CD4-positive, alpha-beta T cell treated with Interleukin-15 for 4 hours (primary cell): ENCODE data around the gene SYCN.

Experiments used
- DNase-seq: peaks from one replicate; pipeline ENCODE4 v3.0.0-alpha.2; 2020; ENCODE audit warnings: low spot score

The SYCN gene

DNA sequence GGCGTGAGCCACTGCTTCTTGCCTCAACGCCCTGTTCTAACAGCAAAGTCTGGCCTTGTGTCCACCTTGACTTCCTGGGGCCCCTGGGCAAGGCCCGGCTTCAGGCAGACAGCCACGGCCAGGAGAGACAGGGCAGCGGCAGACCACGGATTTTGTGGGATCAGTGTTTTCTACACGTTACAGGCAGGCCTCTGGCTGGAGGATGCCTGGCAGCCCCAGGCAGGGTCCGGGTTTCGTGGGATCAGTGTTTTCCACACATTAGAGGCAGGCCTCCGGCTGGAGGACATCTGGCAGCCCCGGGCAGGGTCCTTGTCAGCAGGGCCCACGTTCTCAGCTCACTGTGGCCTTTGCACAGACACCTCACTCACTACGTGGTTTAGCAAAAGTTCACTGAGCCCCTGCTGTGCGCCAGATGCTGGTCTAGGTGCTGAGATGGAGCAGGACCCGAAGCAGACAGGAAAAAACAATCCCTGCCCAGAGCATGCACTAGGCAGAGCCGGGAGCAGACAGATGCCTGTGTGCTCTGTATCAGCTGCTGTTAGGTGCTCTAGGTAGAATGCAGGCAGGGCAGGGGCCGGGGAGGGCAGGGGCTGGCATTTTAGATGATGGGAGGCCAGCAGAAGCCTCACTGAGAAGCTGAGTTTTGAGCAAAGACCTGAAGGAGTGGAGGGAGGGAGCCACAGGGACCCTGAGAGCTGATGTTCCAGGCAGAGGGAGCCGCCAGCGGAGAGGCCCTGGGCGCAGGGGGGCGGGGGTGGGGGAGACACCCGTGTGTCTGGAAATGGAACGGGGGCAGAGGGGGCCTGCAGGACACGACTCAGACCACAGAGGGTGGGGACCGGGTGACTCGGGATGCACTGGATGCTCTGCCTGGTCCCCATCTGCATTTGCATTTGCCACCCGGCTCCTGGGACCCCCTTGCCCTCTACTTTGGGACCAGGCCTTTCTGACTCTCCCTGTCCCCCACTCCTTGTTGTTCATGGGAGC, 32.3 kb downstream of the SYCN start:
- no peak for DNase-seq

DNA sequence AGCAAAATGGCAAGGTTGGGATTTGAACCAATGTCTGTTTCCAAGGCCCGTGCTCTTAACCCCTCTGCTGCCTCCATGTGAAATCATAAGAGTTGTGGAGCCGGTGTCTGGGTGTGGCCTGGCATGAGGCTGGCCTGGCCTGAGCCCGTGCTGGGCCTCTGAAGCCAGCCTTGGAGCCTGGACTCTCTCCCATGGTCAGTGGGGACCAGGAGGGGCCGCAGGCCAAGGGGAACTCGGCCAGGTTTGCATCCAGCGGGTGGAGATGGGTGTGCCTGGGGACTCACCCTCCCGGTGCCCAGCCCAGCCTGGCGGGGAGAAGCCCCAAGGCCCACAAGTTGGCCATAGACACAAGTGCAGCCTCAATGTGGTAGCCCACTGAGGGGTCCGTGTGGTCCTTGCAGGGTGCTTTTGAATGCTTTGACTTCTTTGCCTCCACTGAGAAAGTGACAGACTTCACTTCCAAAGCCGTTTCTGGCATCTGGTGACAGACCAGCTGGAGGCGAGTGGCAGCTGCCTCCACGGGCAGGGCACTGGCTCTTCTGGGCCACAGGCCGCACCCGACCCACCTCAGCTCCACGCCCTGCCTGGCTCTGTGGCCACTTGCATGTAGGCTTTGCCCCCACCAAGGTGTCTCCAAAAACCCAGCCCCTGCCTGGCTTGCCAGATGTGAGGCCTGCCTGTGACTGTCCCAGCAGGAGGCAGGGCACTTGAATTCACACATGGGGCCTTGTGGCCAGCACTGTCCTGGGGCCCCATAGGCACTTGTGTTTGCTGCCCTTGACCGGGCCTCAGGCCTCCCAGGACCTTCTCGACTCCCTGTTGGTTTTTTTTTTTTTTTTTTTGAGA, 33.5 kb downstream of the SYCN start:
- DNase-seq: no peak

DNA sequence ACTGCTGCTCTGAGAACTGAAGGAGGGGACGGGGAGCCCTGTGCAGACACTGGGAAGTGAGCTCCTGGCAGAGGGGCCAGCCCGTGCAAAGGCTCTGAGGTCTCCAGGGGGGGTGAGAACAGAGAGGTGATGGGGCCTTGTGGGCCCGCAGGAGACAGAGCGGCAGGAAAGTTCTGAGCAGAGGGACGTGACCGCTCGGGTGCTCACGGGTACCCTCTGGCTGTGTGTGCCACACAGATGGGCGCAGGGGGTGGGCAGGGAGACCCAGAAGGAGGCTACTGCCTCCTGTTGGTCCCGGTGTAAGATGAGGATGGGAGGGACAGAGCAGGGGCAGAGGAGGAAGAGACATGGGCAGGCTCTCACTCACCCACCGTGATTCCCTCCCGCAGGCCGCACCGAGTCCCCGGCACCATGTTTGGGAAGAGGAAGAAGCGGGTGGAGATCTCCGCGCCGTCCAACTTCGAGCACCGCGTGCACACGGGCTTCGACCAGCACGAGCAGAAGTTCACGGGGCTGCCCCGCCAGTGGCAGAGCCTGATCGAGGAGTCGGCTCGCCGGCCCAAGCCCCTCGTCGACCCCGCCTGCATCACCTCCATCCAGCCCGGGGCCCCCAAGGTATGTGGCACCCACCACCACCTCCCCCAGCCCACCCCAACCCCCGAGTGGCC, 34.8 kb downstream of the SYCN start:
- DNase-seq: no peak

DNA sequence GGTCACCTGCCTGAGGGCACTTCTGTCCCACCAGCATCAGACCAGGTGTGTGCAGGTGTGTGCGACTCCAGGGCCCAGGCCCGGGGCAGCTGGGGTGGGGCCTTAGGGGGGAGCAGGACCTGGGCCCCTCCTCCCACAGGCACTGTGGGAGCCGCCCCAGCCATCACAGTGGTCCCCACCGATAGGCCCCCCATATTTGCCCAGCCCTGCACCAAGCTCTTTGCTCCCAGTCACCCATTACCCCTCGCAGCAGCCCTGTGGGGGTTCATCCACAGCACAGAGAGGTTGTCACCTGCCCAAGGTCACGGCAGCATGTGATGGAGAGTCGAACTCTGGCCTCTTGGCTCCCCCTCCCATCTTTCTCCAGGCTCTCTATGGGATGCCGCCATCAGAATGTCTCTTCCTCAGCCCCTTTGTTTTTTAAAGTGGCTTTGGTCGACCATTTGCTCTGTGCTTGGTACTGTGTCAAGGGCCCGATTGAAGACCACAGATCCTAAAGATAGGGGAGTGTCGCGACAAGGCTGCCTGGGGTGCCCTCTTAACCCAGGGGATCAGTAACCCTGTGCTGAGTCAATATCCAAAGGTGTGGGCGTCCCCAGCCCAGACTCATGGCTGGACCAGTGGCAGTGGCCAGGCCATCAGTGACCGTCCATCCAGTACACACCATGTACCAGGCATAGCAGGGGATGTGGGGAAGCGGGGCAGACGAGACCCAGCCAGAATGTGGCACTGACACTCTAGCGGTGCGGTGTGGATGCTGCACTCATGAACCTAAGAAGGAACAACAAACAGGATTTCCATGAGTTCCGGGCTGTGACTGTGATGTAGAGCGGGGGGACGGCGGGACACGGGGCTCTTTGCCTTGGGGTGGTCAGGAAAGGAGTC, 35.6 kb downstream of the SYCN start:
- no peak for DNase-seq

DNA sequence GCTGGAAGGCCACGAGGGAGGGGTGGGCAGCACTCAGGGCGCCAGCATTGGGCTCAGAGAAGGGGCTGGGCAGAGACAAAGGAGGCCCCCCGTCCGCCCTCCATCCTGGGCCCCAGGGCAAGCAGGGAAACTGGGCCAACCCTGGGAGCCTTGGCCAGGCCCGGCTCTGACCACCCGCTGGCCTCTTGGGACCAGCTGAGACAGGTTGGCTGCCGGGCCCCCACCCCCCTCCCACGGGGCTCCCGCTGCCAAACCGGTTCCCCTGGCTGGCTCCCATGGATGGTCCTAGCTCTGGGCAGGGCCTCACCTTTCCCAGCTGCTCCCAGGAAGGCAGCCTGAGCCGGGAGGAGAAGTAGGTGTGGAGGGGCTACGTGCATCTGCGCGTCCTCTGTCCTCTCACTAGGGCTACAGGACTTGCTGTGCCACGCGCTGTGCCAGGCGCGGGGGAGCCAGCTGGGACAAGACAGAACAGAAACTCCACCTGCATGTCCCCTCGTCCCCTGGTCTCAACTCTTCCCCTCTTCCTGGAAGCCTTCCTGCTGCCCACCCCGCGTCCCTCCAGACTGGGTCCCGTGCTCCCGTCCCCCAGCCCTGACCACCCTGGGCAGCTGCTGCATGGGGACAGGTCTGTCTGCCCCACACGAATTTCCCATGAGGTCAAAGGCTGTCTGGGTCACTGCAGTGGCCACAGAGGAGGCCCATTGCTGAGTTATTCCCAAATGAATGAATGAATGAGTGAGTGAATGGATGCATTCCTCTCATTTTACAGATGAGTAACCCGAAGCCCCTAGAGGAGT, 36.4 kb downstream of the SYCN start:
- DNase-seq: no peak

DNA sequence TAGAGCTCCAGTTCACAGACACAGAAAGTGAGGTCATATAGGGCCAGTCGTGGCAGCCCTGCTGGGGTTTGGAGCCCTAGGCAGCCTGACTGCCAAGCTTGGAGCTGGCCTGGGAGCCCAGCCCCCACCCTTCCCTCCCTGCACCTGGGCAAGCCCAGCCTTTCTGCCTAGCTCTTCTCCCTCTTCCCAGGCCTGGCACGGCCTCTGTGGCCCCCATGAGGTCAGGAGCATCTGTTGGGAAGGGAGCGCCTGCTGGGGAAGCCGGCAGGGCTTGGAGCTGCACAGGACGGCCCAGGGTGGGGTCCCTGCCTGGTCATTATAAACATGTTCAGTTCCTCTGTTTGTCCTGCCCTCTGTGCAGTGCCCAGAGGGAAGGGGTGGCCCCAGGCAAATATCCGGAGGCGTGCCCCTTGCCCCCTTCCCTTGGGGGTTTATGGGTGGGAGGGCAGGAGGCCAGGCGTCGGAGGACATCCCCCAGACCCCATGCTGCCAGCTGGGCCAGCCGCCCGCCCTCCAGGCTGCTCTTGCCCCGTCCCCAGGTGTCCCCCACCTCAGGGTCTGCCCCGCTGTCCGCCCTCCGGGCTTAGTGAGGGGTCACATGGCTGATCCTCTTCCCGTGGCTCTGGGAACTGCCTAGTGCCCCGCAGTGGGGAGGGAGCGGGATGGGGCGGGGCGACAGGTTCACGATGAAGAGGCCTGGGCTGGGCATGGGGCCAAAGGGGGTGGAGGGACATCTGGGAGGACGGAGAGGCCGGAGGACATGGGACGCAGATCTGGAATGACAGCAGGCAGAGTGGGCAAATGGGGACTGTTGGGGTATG, 37.3 kb downstream of the SYCN start:
- DNase-seq: no peak

DNA sequence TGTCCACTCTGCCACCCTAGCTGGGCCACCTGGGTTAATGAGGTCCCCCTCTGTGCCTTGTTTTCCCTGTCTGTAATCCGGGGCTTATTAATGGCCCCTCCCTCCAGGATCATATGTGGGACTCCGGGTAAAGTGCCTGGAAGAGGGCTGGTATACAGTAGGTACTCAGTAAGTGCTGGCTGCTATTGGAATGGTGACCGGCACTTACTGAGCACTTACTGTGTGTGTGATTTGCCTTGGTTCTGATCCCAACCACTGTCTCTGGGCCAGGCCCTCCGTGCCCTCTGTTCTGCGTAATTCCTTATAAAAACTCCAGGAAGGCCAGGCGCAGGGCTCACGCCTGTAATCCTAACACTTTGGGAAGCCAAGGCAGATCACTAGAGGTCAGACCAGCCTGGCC, 38.2 kb downstream of the SYCN start:
- DNase-seq: no peak

DNA sequence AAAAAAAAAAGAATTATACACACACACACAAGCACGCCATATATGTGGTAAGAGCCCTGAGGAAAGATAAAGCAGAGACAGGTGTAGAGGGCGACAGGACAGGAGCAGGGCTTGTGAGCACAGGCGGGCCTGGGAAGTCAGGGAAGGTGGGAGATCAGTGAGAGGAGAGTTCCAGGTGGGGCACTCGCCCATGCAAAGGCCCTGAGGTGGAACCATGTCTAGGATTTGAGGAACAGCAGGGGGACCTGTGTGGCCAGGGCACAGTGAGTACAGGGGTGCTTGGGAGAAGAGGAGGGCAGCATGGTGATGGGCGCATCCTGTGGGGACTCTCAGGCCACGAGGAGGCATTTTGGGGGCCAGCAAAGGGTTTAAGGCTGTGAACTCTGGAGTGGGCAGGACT, 39.8 kb downstream of the SYCN start:
- no peak for DNase-seq

DNA sequence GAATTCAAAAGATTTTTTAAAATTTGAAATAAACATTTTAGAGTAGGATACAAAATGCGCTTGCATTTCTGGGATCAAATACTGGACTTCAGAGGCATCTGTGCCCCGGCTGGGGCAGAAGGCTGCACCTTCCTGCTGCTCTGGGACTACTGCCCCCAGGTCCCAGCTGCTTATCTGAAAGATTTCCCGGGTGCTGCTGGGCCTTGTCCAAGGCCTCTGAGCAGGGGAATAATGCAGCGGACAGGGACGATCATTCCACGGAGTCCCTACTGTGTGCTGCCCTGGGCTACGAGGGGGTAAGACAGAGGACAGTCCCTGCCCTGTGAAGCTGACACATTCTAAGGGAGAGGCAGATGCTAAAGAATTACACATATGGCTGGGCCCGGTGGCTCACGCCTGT, 40.4 kb downstream of the SYCN start:
- no peak for DNase-seq

DNA sequence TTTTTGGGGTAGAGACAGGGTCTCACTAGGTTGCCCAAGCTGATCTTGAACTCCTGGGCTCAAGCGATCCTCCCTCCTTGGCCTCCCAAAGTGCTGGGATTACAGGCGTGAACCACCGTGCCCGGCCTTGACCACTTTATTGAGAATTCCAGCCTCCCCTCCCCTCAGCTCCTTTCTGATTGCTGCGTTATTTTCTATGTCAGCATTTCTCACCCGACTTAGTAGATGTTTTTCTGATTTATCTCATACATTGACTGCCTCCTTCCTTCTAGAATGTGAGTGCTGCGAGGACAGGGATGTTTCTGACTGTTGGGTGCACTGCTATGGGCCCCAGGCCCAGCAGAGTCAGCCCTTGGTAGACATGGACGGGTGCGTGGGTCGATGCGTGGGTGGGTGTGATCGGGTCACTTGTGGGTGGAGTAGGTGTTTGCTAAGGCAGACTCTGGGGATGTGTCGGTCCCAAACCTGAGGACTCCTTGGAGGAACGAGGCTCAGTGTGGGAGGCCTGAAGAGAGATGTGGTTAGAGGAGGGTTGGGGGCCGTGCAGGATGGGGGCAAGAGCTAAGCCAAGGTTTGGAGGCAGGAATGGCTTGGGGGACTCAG, 41.5 kb downstream of the SYCN start:
- no peak for DNase-seq

DNA sequence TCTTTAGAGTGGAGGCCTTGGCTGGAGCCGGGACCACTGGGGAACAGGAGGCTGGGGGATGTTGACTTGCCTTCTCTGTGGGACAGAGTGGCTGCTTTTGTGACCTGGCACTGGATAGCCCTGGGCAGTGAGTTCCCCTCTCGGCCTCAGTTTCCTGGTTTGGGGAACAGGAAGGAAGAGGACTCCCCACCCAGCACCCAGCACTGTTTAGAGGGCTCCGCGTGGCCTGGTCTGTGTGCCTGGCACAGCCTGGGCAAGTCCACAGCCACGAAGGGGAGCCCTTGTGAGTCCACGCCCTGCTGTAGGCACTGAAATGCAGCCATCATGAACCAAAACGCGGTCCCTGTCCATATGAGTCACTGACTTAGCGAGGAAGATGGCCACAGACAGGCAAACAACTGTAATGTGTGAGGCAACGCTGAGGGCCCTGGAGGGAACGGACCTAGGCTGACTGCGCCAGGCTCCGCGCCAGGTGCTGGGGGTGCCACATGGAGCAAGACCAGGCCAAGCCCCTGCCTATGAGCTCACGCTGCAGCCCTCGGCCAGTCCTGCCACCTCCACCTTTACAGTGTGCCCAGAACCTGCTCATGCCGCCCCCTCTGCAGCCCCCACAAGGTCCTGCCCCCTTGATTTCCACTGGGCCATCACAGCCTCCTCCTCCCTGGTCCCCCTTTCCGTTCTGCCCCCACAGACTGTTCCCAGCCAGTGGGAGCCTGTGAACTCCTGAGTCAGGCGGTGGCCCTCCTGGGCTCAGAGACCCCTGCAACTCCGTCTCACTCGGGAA, 43.0 kb downstream of the SYCN start:
- DNase-seq: no peak

DNA sequence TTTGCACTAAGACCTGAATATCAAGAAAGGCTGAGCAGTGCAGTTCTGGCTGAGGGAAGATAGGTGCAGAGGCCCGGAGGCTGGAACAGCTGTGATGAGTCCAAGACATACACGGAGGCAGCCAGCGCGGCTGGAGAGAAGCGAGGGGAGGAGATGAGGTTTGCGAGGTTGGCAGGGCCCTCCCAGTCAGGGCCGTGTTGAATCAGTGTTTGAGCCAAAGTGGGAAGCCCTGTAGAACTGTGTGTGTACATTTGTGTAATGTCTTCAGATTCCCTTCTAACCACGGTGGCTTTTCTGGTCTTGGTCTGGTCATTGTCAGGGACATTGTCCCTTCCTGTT, 43.6 kb downstream of the SYCN start:
- DNase-seq: no peak

DNA sequence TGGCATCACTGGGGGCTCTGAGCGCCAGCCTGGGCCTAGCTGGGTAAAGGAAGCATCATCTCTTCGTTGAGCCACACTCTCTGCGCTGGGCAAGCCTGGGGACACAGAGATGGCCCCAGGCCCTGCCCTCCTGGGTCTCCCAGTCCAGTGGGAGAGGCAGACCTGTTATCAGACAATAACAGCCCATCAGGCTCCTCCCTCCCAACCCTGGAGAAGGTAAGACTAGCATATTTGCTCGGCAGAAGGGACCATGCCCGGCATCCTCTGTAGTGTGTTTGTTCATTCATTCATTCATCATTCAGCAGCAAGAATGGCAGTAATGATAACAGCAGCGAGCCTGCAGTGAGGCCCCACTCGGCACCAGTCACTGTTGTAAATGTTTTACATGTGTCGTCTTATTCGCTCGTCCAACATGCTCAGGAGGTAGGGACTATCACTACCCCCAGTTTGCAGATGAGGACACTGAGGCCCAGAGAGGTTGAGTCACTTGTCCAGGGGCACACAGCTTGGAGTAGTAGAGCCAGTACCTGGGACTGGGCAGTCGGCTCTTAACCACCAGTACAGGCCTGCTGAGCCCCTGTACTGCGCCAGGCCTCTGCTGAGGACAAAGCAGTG, 45.3 kb downstream of the SYCN start:
- DNase-seq: no peak

DNA sequence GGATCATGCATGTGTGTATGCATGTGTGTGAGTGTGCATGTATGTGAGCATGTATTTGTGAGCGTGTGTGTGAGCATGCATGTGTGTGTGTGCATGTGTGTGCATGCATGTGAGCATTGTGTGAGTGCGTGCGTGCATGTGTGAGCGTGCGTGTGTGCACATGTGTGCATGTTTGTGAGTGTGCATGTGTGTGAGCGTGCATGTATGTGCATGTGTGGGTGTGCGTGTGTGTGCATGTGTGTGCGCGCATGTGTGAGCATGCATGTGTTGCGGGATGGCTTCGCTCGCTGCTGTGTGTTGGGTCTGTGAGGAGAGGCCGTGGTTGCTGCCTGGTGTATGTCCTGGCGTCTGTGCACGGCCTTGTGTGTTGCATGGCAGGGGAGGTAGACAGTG, 46.1 kb downstream of the SYCN start:
- no peak for DNase-seq

DNA sequence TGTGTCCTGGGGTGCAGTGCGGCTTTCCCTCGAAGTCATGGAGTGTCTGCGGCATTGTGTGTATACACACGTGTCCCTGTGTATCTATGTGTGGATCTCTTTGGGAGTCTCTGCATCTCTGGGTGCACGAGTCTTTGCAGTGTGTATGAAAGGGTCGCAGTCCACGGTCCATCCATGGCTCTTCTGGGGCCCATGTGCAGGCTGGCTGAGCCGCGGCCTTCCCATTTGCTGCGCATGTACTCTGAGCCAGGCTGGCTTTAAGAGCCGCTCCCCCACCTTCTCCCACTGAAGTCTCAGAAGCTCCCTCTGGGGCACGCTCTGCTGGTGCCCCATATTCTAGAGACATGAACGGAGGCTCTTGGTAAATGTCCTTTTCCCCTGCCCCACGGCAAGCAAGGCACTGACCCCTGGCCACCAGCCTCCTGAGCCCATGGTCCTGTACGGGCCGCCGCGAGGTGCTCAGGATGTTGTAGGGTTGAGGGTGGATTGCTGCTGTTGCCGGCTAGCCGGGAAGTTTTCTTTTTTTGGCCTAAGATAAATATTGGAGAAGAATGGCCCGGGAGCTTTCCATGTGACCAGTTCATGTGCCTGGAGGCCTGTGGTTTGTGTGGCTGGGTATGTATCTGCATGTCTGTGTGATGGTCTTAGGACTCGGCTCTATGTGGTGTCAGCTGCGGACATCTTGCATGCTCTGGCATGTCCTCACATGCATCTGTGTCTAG, 46.6 kb downstream of the SYCN start:
- DNase-seq: no peak

DNA sequence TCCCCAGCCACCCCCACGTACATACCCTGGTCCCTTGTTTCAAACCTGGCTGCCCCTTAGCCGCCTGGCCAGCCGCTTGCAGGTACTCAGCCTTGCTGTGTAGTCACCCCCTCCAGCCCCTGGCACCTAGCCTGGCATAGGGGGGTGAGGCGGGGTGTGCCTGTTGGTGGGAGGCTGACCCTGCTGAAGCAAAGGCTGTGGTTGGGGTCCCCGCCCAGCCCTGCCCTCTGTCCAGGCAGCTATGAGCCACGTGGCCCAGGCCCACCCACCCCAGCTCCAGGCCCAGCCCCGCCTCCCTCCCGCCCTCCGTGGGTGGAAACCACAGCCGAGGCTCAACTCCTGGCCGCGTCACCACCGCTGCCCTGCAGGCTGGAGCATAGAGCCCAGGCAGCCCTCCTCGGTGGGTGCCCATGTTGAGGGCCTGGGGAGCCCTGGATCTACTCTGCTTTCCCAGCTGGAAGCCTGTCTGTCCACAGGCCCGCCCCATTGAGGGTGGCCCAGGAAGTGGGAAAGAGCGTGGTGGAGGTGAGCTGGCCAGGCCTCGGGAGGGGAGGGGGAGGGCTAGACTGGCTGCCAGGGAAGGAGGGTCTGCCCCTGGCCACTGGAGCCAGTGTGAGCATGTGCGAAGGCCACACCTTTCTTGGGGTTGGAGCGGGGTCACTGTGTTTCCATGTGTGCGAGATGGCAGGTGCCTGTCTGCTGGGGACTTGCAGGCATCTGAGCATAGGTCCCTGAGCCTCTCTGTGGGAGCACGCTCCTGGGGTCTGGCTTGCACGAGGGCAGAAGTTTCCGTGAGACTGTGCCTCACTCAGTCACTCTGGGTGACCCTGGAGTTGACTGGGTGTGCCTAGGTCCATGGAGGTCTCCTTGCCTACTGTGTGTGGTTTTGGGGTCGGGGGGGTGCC, 47.5 kb downstream of the SYCN start:
- DNase-seq: no peak

DNA sequence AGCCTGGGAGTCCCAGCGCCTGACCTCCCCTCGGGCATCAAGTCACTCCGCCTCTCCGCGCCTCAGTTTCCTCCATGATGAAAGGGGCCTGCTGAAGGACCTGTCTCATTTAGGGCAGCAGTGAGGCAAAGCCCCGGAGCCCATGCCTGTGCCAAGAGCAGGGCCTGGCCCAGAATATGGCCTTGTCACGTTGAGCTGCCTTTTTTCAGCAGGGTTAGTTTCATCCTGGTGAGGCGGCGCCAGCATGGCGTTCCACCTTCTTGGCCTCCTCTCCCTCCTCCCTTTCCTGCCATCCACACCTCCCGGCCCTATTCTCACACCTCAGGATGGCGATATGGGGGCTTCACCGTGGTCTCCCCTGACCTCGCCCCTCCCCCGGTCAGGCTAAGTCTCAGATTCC, 48.3 kb downstream of the SYCN start:
- no peak for DNase-seq
